HG02610 (cell line): ENCODE measurements around the gene BCAS1.

Source experiments
- ATAC-seq: cut with Tn5 transposase; IDR thresholded peaks from one replicate; pipeline ENCODE4 v1.9.1; 2021; ENCODE audit warnings: mild to moderate bottlenecking, moderate library complexity; ENCODE audit not compliant: unreplicated experiment

BCAS1 gene, protein sequence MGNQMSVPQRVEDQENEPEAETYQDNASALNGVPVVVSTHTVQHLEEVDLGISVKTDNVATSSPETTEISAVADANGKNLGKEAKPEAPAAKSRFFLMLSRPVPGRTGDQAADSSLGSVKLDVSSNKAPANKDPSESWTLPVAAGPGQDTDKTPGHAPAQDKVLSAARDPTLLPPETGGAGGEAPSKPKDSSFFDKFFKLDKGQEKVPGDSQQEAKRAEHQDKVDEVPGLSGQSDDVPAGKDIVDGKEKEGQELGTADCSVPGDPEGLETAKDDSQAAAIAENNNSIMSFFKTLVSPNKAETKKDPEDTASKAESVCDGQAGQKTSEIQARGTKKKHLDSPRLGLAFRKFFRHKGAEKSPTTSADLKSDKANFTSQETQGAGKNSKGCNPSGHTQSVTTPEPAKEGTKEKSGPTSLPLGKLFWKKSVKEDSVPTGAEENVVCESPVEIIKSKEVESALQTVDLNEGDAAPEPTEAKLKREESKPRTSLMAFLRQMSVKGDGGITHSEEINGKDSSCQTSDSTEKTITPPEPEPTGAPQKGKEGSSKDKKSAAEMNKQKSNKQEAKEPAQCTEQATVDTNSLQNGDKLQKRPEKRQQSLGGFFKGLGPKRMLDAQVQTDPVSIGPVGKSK

GRCh38 chr20:54070187-54070987, at the start of gene BCAS1:
Gene BCAS1, minus strand, starts transcription at chr20:54070594. Its CDS starts 11,876 bp downstream, at chr20:54058718.
- ATAC-seq = no peak

- ATAC-seq = no peak
These were observed 49.4 kb upstream of the BCAS1 start for GRCh38 chr20:54119744-54120143.

DNA sequence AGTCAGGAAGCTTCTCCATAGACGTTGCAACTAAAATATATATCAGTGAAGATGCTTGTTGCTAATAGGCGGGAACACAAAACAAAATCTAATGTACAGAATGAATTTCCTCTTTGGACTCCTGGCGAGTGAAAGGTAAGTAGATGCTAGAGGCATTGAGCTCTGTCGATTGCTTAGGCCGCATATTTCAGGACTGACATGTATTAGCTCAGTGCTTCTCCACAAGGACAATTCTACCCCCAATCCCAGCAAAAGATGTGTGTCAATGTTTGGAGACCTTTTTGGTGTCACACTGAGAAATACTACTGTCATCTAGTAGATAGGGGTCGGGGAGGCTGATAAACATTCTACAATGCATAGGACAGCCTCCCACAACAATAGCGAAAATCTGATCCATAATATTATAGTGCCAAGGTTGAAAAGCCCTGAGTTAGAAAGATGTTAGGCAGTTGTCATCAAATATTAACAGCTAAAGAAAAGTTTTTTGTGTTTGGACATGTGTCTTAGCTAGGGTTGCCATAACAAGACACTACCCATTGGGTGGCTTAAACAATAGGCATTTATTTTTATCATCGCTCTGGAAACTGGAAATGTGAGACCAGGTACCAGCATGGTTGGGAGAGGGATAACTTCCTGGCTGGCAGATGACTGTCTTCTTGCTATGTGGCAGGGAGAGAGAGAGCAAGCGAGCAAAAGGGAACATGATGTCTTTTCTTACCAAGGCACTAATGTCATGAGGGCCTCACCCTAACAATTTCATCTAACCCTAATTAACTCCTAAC, 48.0 kb upstream of the BCAS1 start:
- no peak for ATAC-seq

DNA sequence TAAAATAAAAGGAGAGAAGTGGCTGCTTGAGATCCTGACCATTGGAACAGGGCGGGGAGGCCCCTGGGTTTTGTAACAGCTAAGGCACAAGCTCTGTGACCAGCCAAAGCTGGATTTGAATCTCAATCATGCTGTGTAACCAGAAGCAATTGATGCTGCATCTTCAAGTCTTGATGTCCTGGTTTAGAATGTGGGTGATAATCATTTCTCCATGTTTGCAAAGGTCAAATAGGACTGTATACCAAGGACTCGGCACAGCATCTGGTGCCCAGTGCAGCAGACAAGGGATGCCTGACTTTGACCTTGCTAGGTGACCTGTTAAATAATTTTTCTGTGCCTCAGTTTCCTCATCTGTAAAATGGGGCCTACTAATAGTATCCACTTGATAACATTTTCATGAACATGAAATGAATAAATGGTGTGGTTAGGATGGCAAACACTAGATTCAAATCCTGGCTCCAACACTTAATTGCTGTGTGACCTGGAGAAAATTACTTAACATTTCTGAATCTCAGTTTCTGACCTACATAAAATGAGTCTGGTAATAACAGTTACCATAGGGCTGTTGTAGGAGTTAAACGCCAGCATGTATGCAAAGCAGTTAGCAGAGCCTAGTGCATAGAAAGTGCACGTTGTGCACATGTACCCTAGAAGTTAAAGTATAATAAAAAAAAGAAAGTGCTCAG, 46.3 kb upstream of the BCAS1 start:
- no peak for ATAC-seq

GRCh38 chr20:54115172-54115854, 44.9 kb upstream of the BCAS1 start:
- no peak for ATAC-seq

DNA sequence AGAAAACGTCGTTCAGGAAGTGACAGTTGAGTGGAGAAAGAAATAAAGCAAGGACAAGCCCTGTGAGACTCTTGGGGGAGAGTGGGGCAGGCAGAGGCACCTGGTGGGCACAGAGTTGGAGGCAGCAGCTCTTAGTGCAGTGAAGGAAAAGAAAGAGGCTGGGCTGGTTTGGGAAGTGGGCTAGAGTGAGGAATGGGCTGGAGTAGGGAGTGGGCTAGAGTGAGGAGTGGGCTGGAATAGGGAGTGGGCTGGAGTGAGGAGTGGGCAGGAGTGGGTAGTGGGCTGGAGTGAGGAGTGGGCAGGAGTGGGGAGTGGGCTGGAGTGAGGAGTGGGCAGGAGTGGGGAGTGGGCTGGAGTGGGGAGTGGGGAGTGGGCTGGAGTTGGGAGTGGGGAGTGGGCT, 43.7 kb upstream of the BCAS1 start:
- no peak for ATAC-seq

GRCh38 chr20:54113566-54113965, 43.2 kb upstream of the BCAS1 start:
- no peak for ATAC-seq

GRCh38 chr20:54112221-54112884, 42.0 kb upstream of the BCAS1 start:
- ATAC-seq = no peak

- no peak for ATAC-seq
These were observed 41.1 kb upstream of the BCAS1 start for GRCh38 chr20:54111460-54111859.

DNA sequence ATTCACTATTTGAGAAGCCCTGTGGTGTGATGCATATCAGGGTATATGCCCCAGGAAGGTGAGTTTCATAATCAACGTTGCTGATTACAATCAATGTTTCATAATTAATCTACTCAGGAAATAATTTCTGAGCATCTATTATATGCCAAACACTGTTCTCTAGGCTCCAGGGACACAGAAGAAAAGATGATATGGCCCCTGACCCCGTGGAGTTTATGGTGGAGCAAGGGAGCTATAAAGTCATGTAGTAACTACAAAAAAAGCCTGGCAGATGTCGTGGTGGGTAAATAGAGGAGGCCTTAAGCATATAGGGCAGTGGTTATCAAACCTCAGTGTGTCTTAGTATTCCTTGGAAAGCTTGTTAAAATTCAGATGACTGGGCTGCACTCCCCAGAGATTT, 40.1 kb upstream of the BCAS1 start:
- ATAC-seq = no peak

DNA sequence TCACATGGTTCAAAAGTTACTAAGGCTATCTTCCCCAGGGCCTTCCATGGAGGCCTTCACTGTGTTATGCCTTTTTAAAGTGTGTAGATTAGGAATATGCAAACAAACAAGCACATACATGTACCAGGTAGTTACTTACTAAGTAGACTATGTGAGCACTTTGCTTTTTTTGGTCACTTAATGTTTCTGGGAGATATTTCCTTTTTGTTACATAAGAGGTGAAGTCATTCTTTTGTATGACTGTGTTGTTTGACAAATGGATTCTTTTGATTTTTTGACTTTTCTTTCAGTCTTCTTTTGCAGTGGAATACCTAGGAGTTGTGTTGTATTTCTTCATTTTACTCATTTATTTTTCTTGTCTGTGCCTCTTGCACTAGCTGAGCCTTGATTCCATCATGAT, 39.6 kb upstream of the BCAS1 start:
- no peak for ATAC-seq

- no peak for ATAC-seq
These were observed 38.4 kb upstream of the BCAS1 start for GRCh38 chr20:54108817-54109216.

DNA sequence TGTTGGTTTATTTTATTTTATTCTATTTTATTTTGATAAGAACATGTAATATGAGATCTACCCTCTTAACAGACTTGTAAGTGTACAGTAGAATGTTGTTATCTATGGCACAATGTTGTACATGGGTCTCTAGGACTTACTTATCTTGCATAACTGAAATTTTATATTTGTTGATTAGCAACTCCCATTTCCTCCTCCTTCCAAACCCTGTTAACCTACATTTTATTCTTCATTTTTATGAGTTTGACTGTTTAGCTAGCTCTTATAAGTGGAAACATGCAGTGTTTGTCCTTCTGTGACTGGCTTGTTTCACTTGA, 37.9 kb upstream of the BCAS1 start:
- ATAC-seq = no peak

- ATAC-seq = no peak
These were observed 37.4 kb upstream of the BCAS1 start for GRCh38 chr20:54107600-54108325.

GRCh38 chr20:54107181-54107580, 36.8 kb upstream of the BCAS1 start:
- ATAC-seq = no peak

- no peak for ATAC-seq
These were observed 35.8 kb upstream of the BCAS1 start for GRCh38 chr20:54106162-54106561.

GRCh38 chr20:54105653-54106052, 35.3 kb upstream of the BCAS1 start:
- no peak for ATAC-seq

GRCh38 chr20:54104781-54105180, 34.4 kb upstream of the BCAS1 start:
- ATAC-seq = no peak
